NB4 (cell line): Measurements from ENCODE around the gene TOMM6.
A peak's percentile ranks its signal among the peaks of the same experiment; 100 is the strongest.

Experiments
- DNase-seq: peaks from one replicate; pipeline ENCODE4 v3.0.0; 2010; ENCODE audit warnings: low read depth
- H3K4me3 ChIP-seq: one replicate; pipeline ENCODE4 v1.5.1; 2011; ENCODE audit warnings: mild to moderate bottlenecking, low read depth, low read length, moderate library complexity
- MYC ChIP-seq: IDR thresholded peaks from 2 replicates; pipeline ENCODE4 v1.6.1; 2011; ENCODE audit warnings: low read depth, low read length
- POLR2A ChIP-seq: IDR thresholded peaks from 2 replicates; pipeline ENCODE4 v1.6.1; 2011; ENCODE audit warnings: mild to moderate bottlenecking; ENCODE audit not compliant: insufficient read length; ENCODE audit errors: extremely low read depth
- TF ChIP-seq, protein P1 (sequence below): IDR thresholded peaks from one replicate; pipeline ENCODE4 v1.5.1; 2012; ENCODE audit warnings: low read depth, low read length
- TF ChIP-seq, protein P2 (sequence below): IDR thresholded peaks from 2 replicates; pipeline ENCODE4 v1.6.1; 2011; ENCODE audit warnings: low read depth, low read length

TOMM6 gene

DNA sequence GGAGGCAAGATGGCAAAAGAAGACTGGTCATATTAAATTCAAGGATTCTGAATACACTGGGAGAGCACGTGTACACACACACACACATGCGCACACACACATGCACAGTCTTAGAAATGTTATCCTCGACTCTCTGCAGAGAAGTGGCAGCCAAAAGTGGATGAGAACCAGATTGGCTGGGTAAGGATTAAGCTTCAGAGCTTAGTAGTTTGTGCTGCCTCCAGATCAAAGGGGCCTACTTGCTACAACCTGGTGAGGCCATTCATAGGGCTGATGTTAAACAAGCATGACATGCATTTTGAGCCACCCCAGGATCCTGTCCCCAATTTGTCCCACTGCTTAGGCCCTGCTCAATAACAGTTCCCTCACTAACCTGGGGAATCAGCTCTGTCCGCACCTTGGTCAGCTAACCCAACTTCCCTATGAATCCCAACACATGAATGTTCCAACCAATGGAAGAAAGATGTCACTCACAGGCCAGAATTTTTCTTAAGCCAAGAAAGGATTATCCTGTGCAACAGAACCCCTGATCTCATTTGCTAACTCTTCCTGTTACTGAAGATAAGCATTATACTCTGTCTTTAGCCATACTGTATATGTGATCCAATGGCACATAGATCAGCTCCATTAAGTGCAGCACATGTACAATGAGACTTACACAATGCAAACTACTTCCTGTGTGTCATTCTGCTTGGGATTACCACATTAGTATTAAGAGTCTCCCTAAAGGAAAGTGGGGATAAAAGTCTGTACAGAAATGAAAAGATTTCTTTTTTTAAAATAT, 31.0 kb downstream of the TOMM6 start:
- no peak overlapping the region for H3K4me3 ChIP-seq
- no peak for TF ChIP-seq POLR2A
- TF ChIP-seq MYC = peak; percentile 49
- TF ChIP-seq, protein P1, sequence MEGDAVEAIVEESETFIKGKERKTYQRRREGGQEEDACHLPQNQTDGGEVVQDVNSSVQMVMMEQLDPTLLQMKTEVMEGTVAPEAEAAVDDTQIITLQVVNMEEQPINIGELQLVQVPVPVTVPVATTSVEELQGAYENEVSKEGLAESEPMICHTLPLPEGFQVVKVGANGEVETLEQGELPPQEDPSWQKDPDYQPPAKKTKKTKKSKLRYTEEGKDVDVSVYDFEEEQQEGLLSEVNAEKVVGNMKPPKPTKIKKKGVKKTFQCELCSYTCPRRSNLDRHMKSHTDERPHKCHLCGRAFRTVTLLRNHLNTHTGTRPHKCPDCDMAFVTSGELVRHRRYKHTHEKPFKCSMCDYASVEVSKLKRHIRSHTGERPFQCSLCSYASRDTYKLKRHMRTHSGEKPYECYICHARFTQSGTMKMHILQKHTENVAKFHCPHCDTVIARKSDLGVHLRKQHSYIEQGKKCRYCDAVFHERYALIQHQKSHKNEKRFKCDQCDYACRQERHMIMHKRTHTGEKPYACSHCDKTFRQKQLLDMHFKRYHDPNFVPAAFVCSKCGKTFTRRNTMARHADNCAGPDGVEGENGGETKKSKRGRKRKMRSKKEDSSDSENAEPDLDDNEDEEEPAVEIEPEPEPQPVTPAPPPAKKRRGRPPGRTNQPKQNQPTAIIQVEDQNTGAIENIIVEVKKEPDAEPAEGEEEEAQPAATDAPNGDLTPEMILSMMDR = no peak
- TF ChIP-seq, protein P2, sequence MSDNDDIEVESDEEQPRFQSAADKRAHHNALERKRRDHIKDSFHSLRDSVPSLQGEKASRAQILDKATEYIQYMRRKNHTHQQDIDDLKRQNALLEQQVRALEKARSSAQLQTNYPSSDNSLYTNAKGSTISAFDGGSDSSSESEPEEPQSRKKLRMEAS = peak; percentile 64; the same call in 1 of the 2 replicates
- DNase-seq = peak; percentile 65

DNA sequence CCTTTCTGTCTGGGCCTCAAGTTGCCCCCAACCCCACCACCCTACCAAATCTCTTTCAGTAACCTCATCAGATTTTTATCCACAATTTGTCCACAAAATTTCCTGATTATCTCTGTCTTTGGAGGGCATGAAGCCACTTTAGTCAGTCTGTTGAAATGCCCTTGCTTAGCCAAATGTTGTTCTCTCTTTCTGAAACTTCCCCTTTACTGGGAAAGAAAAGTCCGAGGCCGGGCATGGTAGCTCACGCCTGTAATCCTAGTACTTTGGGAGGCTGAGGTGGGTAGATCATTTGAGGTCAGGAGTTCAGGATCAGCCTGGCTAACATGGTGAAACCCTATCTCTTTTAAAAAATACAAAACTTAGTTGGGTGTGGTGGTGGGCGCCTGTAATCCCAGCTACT, 33.8 kb downstream of the TOMM6 start:
- TF ChIP-seq, protein P1 = no peak
- TF ChIP-seq MYC = no peak
- TF ChIP-seq POLR2A = no peak
- TF ChIP-seq, protein P2 = no peak
- no peak for DNase-seq
- no peak overlapping the region for H3K4me3 ChIP-seq

DNA sequence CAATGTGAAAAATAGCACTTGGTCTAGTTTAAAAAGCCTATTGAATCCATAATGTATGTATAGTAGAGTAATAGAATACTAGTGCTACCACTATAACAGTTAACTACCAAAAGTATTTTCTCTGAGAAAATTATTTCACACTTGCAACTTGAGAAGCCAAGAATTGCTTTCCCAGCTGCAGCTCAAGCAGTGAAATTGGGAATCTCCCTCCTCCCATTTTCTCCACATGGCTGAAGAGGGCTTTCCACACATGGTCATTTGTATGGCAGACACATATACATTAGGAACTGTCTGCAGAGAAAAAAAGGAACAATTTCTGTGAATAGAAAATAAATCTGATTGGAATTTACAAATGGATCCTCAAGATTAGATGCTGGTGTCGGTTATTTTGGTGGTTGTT, 34.5 kb downstream of the TOMM6 start:
- H3K4me3 ChIP-seq = no peak overlapping the region
- DNase-seq = no peak
- no peak for TF ChIP-seq MYC
- TF ChIP-seq, protein P1 = no peak
- TF ChIP-seq, protein P2 = no peak
- no peak for TF ChIP-seq POLR2A

DNA sequence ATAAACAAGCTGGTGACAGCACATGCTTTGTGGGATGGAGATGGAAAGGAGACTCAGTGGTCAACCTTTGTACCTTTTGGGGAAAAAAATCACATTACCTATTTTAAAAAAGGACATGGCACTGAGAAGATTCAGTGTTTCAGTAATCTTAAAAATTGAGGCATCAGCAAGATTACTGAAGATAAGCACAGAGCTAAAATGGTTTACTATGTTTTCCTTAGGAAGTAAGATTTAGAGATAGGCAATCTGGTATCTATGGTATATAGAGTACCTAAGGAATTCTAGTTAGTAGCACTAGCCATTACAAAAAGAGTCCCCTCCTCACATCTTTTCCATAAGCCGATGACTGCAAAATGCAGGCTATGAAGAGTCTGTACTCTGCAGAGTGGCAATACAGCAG, 35.7 kb downstream of the TOMM6 start:
- no peak for DNase-seq
- no peak overlapping the region for H3K4me3 ChIP-seq
- TF ChIP-seq, protein P1 = no peak
- TF ChIP-seq MYC (no peak), POLR2A (no peak)
- TF ChIP-seq, protein P2 = no peak

DNA sequence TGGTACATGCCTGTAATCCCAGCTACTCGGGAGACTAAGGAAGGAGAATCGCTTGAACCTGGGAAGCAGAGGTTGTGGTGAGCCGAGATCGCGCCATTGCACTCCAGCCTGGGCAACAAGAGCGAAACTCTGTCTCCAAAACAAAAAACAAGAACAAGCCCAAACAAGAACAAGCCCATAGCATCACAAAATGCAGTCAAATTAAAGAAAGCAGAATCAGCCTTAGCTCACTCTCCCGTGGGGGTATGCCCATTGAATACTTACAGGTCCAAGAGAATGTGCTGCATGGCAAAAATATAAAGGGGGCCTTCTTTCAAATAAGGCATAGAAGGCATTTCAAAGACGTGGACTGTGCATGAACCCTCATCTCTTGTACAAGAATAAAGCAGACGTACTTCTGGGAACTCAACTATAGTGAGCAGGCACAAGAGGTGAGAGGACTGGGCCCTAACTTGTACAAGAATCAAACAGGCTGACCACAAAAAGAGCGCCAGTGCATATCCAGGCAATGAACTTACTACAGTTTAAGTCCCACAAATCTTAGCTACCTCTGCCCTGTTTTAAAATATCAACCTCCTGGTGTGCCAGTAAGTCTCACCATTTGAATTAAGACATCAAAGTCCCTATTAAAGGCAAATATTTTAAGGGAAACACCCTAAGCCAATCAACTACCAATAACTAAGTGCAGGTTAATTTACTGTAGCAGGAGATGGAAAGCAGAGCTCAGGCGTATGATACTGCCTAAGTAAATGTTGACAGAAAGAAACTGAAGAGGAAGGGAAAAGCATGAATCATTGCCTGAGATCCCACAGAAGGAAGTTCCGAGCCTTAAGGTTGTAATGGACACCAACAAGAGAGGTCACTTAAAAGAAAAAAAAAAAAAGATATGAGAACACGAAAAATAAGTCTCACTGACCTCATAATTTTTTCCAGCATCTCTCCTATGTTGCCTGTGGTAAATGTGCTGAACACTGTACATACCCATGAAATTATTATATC, 37.4 kb downstream of the TOMM6 start:
- no peak for TF ChIP-seq POLR2A
- TF ChIP-seq, protein P2 = no peak
- TF ChIP-seq, protein P1 = no peak
- no peak for TF ChIP-seq MYC
- no peak overlapping the region for H3K4me3 ChIP-seq
- DNase-seq = no peak
